HG03442 (cell line): ENCODE results near the gene TRIM66.

Experiments used
- ATAC-seq: cut with Tn5 transposase; IDR thresholded peaks from one replicate; pipeline ENCODE4 v1.9.1; 2021; ENCODE audit warnings: mild to moderate bottlenecking, moderate library complexity; ENCODE audit not compliant: unreplicated experiment

TRIM66 gene

GRCh38 chr11:8658321-8659057 lies 24.0 kb downstream of the TRIM66 start:
- no peak for ATAC-seq

GRCh38 chr11:8656291-8656690 lies 26.2 kb downstream of the TRIM66 start:
- ATAC-seq = no peak

GRCh38 chr11:8654503-8654902 lies 28.0 kb downstream of the TRIM66 start:
- ATAC-seq = no peak

- ATAC-seq = no peak
Measured at GRCh38 chr11:8652140-8652539, 30.3 kb downstream of the TRIM66 start.

- no peak for ATAC-seq
Measured at GRCh38 chr11:8650401-8650990, 32.0 kb downstream of the TRIM66 start.

GRCh38 chr11:8649361-8649760 lies 33.1 kb downstream of the TRIM66 start:
- ATAC-seq = no peak

- no peak for ATAC-seq
Measured at GRCh38 chr11:8646873-8647272, 35.6 kb downstream of the TRIM66 start.

GRCh38 chr11:8642196-8642841 lies 40.1 kb downstream of the TRIM66 start:
- ATAC-seq = no peak

- ATAC-seq = no peak
Measured at GRCh38 chr11:8641332-8641731, 41.1 kb downstream of the TRIM66 start.

- no peak for ATAC-seq
Measured at GRCh38 chr11:8640267-8640906, 42.1 kb downstream of the TRIM66 start.

GRCh38 chr11:8639655-8640054 lies 42.8 kb downstream of the TRIM66 start:
- ATAC-seq = no peak

GRCh38 chr11:8638300-8638699 lies 44.2 kb downstream of the TRIM66 start:
- ATAC-seq = no peak

- no peak for ATAC-seq
Measured at GRCh38 chr11:8636127-8636526, 46.3 kb downstream of the TRIM66 start.

GRCh38 chr11:8634498-8634897 lies 48.0 kb downstream of the TRIM66 start:
- no peak for ATAC-seq

GRCh38 chr11:8631395-8632118 lies 50.9 kb downstream of the TRIM66 start:
- no peak for ATAC-seq

GRCh38 chr11:8624698-8625097 lies 57.8 kb downstream of the TRIM66 start:
- no peak for ATAC-seq

- ATAC-seq = no peak
Measured at GRCh38 chr11:8621147-8621546, 61.3 kb downstream of the TRIM66 start.

- ATAC-seq = no peak
Measured at GRCh38 chr11:8617063-8617462, 65.4 kb downstream of the TRIM66 start.

- ATAC-seq = no peak
Measured at GRCh38 chr11:8615291-8616032, 67.0 kb downstream of the TRIM66 start.

GRCh38 chr11:8614497-8614896 lies 68.0 kb downstream of the TRIM66 start:
- ATAC-seq = no peak
